RWPE1 (cell line): Measurements from ENCODE around the gene PKHD1.

Source experiments
- CTCF ChIA-PET: fragments of 350-600 bp; sonication (Branson Sonifier 250); formaldehyde crosslinking; extraction: SDS; loops from one replicate; lab custom pipeline; 2021; lab: Yijun Ruan, JAX
- POLR2A ChIA-PET: fragments of 400-600 bp; formaldehyde crosslinking; extraction: SDS; loops from one replicate; lab custom pipeline; 2020; ENCODE audit warnings: antibody characterized with exemption; ENCODE audit not compliant: low non-redundant PET; lab: Yijun Ruan, JAX
- DNase-seq: peaks from one replicate; pipeline ENCODE4 v3.0.0; 2012; ENCODE audit warnings: low spot score
- H3K27ac ChIP-seq: fragments of 450-650 bp; 2 replicates; pipeline ENCODE4 v1.5.1; 2017
- TF ChIP-seq, protein P1 (sequence below): fragments of 450-650 bp; conservative IDR thresholded peaks from 2 replicates; pipeline ENCODE4 v1.5.1; 2017; ENCODE audit warnings: low read depth, mild to moderate bottlenecking

PKHD1 gene

DNA sequence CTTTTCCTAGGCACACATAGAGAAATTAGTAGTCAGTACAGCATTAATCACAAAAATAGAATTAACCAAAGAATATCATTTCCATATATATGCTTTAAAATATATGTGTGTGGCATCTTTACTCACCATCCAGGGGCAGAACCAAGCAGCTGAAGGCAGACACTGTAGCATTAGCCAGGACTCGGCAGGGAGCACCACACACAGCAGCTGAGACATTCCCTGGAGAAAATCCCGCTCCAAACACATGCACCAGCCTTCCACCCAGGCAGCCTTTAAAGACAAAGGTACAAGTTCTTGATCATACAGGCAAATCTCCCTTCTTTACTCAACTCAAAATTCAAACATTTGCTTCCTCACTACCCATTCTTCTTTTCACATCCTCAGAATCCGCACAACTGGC, 64.7 kb downstream of the PKHD1 start:
- no peak overlapping the region for H3K27ac ChIP-seq
- TF ChIP-seq, protein P1, sequence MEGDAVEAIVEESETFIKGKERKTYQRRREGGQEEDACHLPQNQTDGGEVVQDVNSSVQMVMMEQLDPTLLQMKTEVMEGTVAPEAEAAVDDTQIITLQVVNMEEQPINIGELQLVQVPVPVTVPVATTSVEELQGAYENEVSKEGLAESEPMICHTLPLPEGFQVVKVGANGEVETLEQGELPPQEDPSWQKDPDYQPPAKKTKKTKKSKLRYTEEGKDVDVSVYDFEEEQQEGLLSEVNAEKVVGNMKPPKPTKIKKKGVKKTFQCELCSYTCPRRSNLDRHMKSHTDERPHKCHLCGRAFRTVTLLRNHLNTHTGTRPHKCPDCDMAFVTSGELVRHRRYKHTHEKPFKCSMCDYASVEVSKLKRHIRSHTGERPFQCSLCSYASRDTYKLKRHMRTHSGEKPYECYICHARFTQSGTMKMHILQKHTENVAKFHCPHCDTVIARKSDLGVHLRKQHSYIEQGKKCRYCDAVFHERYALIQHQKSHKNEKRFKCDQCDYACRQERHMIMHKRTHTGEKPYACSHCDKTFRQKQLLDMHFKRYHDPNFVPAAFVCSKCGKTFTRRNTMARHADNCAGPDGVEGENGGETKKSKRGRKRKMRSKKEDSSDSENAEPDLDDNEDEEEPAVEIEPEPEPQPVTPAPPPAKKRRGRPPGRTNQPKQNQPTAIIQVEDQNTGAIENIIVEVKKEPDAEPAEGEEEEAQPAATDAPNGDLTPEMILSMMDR = no peak
- ChIA-PET POLR2A (no interaction called here), CTCF (interaction anchor here (0.6 to 0.7 kb wide), 2 partner anchors 21 to 89 kb away, joined by 3 to 5 read pairs; no protein-coding TSS in a partner anchor)
- DNase-seq = no peak

DNA sequence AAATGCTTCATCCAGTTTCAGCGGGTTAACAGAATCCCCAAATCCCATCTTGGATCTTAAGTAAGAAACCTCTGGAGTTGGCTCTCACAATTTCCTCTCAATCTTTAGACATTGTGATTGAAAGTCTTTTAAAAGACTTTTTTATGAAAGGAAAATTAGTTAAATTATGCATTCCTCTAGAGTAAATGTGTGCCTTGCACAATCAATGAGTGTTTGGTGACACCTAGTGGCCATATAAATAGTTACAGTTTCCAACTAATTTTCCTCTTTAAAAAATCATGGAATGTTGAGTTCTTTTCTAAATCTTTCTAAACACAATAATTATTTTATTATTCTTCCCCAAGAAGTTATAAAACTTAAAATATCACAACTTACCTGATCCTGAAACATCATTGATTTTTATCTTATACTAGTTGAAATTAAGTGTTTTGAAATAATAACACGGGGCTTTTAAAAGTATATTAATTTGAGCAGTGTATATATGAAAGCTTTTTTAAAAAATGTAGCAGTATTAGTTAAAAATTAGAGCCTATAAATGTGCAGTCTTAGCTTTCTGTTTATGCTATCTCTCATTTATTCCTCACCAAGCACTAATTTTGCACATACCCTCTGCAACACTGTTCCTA, 66.4 kb downstream of the PKHD1 start:
- ChIA-PET POLR2A (no interaction called here), CTCF (interaction anchor here (1.5 kb wide), 1 partner anchor 61 kb away, joined by 5 read pairs; no protein-coding TSS in a partner anchor)
- TF ChIP-seq, protein P1 = peak; percentile 70
- no peak overlapping the region for H3K27ac ChIP-seq
- peak; percentile 7 for DNase-seq

DNA sequence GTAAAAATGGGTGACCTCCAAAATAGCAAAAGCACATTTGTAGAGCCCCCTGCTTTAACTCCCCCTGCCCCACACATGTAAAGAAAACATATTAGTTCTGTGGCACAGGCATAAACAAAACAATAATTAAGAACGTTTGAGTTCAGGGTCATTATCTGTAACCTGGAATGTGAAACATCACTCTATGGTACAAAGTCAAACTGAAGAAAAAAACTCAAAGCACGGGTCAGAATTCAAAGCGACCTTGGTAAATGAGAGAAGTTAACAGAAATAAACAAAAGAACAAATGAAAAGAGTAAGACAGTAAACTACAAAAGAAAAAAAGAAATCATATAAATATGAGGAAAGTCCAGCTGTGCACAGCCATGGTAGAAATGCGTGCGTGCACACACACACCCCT, 67.5 kb downstream of the PKHD1 start:
- no peak overlapping the region for H3K27ac ChIP-seq
- POLR2A ChIA-PET = no interaction called here
- no peak for DNase-seq
- CTCF ChIA-PET = interaction anchor here (0.6 to 1.6 kb wide), 2 partner anchors 30 to 180 kb away, joined by 3 read pairs; no protein-coding TSS in a partner anchor
- TF ChIP-seq, protein P1 = no peak

DNA sequence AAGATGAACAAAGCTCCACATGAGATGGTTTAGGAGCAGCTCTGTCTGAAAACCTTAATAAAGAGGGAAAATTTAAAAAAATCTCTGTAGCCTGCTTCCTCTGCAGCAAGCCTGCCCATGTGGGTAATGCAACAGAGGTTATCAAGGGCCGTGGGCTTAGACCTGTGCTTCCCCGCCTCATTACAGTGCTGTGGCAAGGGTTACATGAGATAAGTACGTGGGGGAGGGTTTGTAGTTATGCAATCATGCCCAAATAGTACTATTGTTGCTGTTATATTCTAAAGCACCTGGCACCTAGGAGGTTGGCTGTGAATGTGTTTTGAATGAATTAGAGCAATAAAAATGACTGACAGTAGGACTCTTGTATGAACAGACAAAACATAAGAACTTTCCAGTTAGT, 68.3 kb downstream of the PKHD1 start:
- DNase-seq = no peak
- TF ChIP-seq, protein P1 = no peak
- H3K27ac ChIP-seq = no peak overlapping the region
- CTCF ChIA-PET = interaction anchor here (1.6 kb wide), 1 partner anchor 30 kb away, joined by 3 read pairs; no protein-coding TSS in a partner anchor
- POLR2A ChIA-PET = no interaction called here

DNA sequence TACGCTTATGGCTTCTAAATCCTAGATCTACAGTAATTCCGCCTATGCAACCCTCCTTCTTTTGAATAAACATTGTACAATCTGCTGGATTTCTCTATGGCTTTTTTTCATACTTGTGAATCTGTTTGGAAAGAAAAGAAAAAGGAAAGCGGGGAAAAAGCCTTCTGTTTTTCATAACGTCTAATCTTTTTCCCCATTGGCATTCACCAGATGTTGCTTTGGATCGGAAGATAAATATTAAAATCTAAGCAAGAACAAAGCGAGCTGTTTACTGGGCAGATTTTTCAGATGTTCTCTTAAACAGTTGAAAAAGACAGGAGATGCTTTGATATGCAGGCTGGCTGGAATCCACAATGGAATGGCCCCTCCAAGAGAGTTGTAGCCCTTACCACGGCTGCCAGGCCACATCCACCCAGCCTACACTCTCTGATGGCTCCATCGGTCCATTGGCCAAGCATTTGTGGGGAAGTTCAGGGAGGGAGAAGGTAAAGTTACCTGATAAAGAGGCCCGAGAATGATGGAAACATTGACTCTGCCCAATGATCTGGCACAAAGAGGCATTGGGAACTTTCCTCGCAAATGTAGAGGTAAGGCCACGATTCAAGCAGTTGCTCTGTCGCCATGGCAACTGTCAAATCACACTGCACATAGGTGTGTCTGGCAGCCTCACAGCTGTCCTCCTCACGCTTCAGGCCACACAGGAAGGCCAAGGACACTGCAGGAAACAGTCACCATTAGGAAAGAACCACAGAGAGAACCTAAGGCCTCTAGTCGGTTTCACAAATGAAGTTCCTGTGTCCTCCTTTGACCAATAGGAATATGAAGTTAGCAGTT, 70.3 kb downstream of the PKHD1 start:
- POLR2A ChIA-PET = no interaction called here
- CTCF ChIA-PET = no interaction called here

DNA sequence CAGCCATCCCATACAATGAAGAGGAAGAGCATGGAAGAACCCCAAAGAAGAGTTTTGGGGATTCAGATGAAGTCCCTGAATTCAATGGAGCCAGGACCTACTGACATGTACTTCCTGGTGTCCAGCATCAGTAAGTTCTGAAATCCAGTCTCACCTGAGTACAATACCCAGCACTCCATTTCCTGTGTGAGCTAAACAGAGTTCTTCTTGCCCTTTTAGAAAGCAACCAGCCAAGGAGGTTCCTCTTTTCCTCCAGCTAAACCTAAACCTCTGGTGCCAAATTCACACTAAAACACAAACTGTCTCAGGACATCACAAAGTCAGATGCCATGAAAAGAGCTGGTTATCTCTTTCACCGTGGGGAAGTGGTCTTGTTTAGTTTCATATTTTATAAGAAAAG, 71.5 kb downstream of the PKHD1 start:
- CTCF ChIA-PET = no interaction called here
- DNase-seq = no peak
- POLR2A ChIA-PET = no interaction called here
- TF ChIP-seq, protein P1 = no peak
- no peak overlapping the region for H3K27ac ChIP-seq

More for the DNA sequence above, 70.3 kb downstream of the PKHD1 start:
- TF ChIP-seq, protein P1 = no peak
- no peak for DNase-seq
- H3K27ac ChIP-seq = no peak overlapping the region
